Measurements from ENCODE around the gene TWF2.

The TWF2 gene

GRCh38 chr3:52232279-52233107, 6.5 kb downstream of the TWF2 start:
- TF ChIP-seq CTCF (IDR thresholded peaks at IDR 0.05; ENCODE audit: insufficient read depth, low read depth, low read length, missing control alignments), result peak; percentile 23
- no peak overlapping the region for H3K4me3 ChIP-seq (ENCODE audit: low read length)
- DNase-seq (ENCODE audit: low read depth), result no peak

GRCh38 chr3:52231502-52232278, 7.3 kb downstream of the TWF2 start:
- peak; percentile 86 for TF ChIP-seq CTCF (IDR thresholded peaks at IDR 0.05; ENCODE audit: insufficient read depth, low read depth, low read length, missing control alignments)
- DNase-seq (ENCODE audit: low read depth), result peak; percentile 71
- H3K4me3 ChIP-seq (ENCODE audit: low read length), result no peak overlapping the region

GRCh38 chr3:52230889-52231499, 8.0 kb downstream of the TWF2 start:
- H3K4me3 ChIP-seq (ENCODE audit: low read length), result no peak overlapping the region
- no peak for TF ChIP-seq CTCF (IDR thresholded peaks at IDR 0.05; ENCODE audit: insufficient read depth, low read depth, low read length, missing control alignments)
- DNase-seq (ENCODE audit: low read depth), result no peak

GRCh38 chr3:52230461-52230860, 8.5 kb downstream of the TWF2 start:
- TF ChIP-seq CTCF (IDR thresholded peaks at IDR 0.05; ENCODE audit: insufficient read depth, low read depth, low read length, missing control alignments), result no peak
- H3K4me3 ChIP-seq (ENCODE audit: low read length), result no peak overlapping the region
- no peak for DNase-seq (ENCODE audit: low read depth)

GRCh38 chr3:52229656-52230055, 9.3 kb downstream of the TWF2 start:
- no peak for TF ChIP-seq CTCF (IDR thresholded peaks at IDR 0.05; ENCODE audit: insufficient read depth, low read depth, low read length, missing control alignments)
- DNase-seq (ENCODE audit: low read depth), result no peak
- no peak overlapping the region for H3K4me3 ChIP-seq (ENCODE audit: low read length)

GRCh38 chr3:52228751-52229291, 10.1 kb downstream of the TWF2 start:
- no peak for TF ChIP-seq CTCF (IDR thresholded peaks at IDR 0.05; ENCODE audit: insufficient read depth, low read depth, low read length, missing control alignments)
- DNase-seq (ENCODE audit: low read depth), result no peak
- no peak overlapping the region for H3K4me3 ChIP-seq (ENCODE audit: low read length)

All from epithelial cell of esophagus (primary cell).